Measurements from ENCODE around the gene NLN. TPM values are rescaled to one million over a fixed set of nuclear protein-coding genes. Genes with fewer than 3 reads are reported as not detected.
"Not testable (repeated sequence)": the region's sequence is repeated elsewhere in the genome, so short reads cannot be mapped to it uniquely, and the experiment has no call there.

Gene NLN
- polyA plus RNA-seq, 4 donors = 34.8 to 48.8 (median 43.3) TPM

GRCh38 chr5:65828022-65828896 lies 106.3 kb downstream of the NLN start:
- DNase-seq (ENCODE audit: low read depth in 4 of 4, low spot score in 3 of 4) = no peak

GRCh38 chr5:65830856-65831255 lies 108.9 kb downstream of the NLN start:
- DNase-seq (ENCODE audit: low read depth in 4 of 4, low spot score in 3 of 4) = no peak

- no peak for DNase-seq (ENCODE audit: low read depth in 4 of 4, low spot score in 3 of 4)
Observed at GRCh38 chr5:65831276-65831675, 109.3 kb downstream of the NLN start.

- no peak for DNase-seq (ENCODE audit: low read depth in 4 of 4, low spot score in 3 of 4)
Observed at GRCh38 chr5:65832152-65832551, 110.1 kb downstream of the NLN start.

- DNase-seq (ENCODE audit: low read depth in 4 of 4, low spot score in 3 of 4) = no peak
Observed at GRCh38 chr5:65832603-65833228, 110.7 kb downstream of the NLN start.

- no peak for DNase-seq (ENCODE audit: low read depth in 4 of 4, low spot score in 3 of 4)
Observed at GRCh38 chr5:65833780-65834179, 111.8 kb downstream of the NLN start.

GRCh38 chr5:65834306-65834705 lies 112.3 kb downstream of the NLN start:
- no peak for DNase-seq (ENCODE audit: low read depth in 4 of 4, low spot score in 3 of 4)

GRCh38 chr5:65835191-65835590 lies 113.2 kb downstream of the NLN start:
- DNase-seq (ENCODE audit: low read depth in 4 of 4, low spot score in 3 of 4) = no peak

GRCh38 chr5:65837139-65837538 lies 115.1 kb downstream of the NLN start:
- DNase-seq (ENCODE audit: low read depth in 4 of 4, low spot score in 3 of 4) = no peak

GRCh38 chr5:65839170-65839569 lies 117.2 kb downstream of the NLN start:
- not testable (repeated sequence) for DNase-seq (ENCODE audit: low read depth in 4 of 4, low spot score in 3 of 4)

GRCh38 chr5:65840071-65840470 lies 118.1 kb downstream of the NLN start:
- DNase-seq (ENCODE audit: low read depth in 4 of 4, low spot score in 3 of 4) = no peak

GRCh38 chr5:65844763-65845162 lies 122.8 kb downstream of the NLN start:
- DNase-seq (ENCODE audit: low read depth in 4 of 4, low spot score in 3 of 4) = not testable (repeated sequence)

GRCh38 chr5:65846101-65846500 lies 124.1 kb downstream of the NLN start:
- no peak for DNase-seq (ENCODE audit: low read depth in 4 of 4, low spot score in 3 of 4)

GRCh38 chr5:65847019-65847418 lies 125.0 kb downstream of the NLN start:
- DNase-seq (ENCODE audit: low read depth in 4 of 4, low spot score in 3 of 4) = not testable (repeated sequence)

- not testable (repeated sequence) for DNase-seq (ENCODE audit: low read depth in 4 of 4, low spot score in 3 of 4)
Observed at GRCh38 chr5:65849918-65850317, 127.9 kb downstream of the NLN start.

- DNase-seq (ENCODE audit: low read depth in 4 of 4, low spot score in 3 of 4) = no peak
Observed at GRCh38 chr5:65854925-65855324, 132.9 kb downstream of the NLN start.

GRCh38 chr5:65855766-65856315 lies 133.8 kb downstream of the NLN start:
- DNase-seq (ENCODE audit: low read depth in 4 of 4, low spot score in 3 of 4) = no peak

- no peak for DNase-seq (ENCODE audit: low read depth in 4 of 4, low spot score in 3 of 4)
Observed at GRCh38 chr5:65856520-65856919, 134.5 kb downstream of the NLN start.

- DNase-seq (ENCODE audit: low read depth in 4 of 4, low spot score in 3 of 4) = no peak
Observed at GRCh38 chr5:65858316-65858715, 136.3 kb downstream of the NLN start.

GRCh38 chr5:65861830-65862241 lies 139.8 kb downstream of the NLN start:
- no peak for DNase-seq (ENCODE audit: low read depth in 4 of 4, low spot score in 3 of 4)

- no peak for DNase-seq (ENCODE audit: low read depth in 4 of 4, low spot score in 3 of 4)
Observed at GRCh38 chr5:65862384-65862783, 140.4 kb downstream of the NLN start.

- no peak for DNase-seq (ENCODE audit: low read depth in 4 of 4, low spot score in 3 of 4)
Observed at GRCh38 chr5:65863747-65864146, 141.7 kb downstream of the NLN start.

Data from right renal pelvis (tissue), 4 donors.